PC-9 (cell line): ENCODE data around the gene SEPHS2. TPM values are rescaled to one million over a fixed set of nuclear protein-coding genes. Genes with fewer than 3 reads are reported as not detected.

Experiments
- BruUV-seq: library from RNA; stranded (reverse); fragments of 400-500 nt; replicated peaks from 2 replicates; lab custom pipeline; 2021; lab: Mats Ljungman, UMichigan
- CTCF ChIA-PET: fragments of 300-600 bp; sonication (Branson Sonifier 250); formaldehyde crosslinking; loops from one replicate; lab custom pipeline; 2022; ENCODE audit warnings: antibody characterized with exemption; lab: Charles Lee
- POLR2A ChIA-PET: fragments of 300-600 bp; sonication (Branson Sonifier 250); formaldehyde crosslinking; loops from one replicate; lab custom pipeline; 2022; ENCODE audit warnings: antibody characterized with exemption; ENCODE audit not compliant: unreplicated experiment; lab: Charles Lee
- DNase-seq, 2 experiments: peaks; one replicate each; pipeline versions ENCODE4 v3.0.0 to v3.0.0-alpha.2; 2015 to 2022; ENCODE audit warnings: mixed read lengths in 1 of 2
- H2AFZ ChIP-seq: fragments of 200-600 bp; sonication (generic); 2 replicates; pipeline ENCODE4 v1.8.1; 2017; ENCODE audit warnings: antibody characterized with exemption
- H3F3A ChIP-seq: fragments of 200-600 bp; sonication (generic); 2 replicates; pipeline ENCODE4 v1.8.1; 2017; ENCODE audit warnings: antibody characterized with exemption, mild to moderate bottlenecking, low read depth; ENCODE audit not compliant: insufficient read depth
- H3K27ac ChIP-seq: fragments of 200-600 bp; sonication (generic); 2 replicates; pipeline ENCODE4 v1.6.1; 2016; ENCODE audit warnings: mixed run types
- H3K27me3 ChIP-seq: fragments of 200-600 bp; sonication (generic); 2 replicates; pipeline ENCODE4 v1.6.1; 2016; ENCODE audit warnings: low read depth, mixed run types; ENCODE audit not compliant: insufficient read depth
- H3K36me3 ChIP-seq: fragments of 200-600 bp; sonication (generic); 2 replicates; pipeline ENCODE4 v1.6.1; 2016; ENCODE audit warnings: low read depth, mixed run types
- H3K4me1 ChIP-seq: fragments of 200-600 bp; sonication (generic); replicated peaks from 2 replicates; pipeline ENCODE4 v1.6.1; 2016; ENCODE audit warnings: mixed run types; ENCODE audit not compliant: insufficient read depth
- H3K4me2 ChIP-seq: fragments of 200-600 bp; sonication (generic); 2 replicates; pipeline ENCODE4 v1.6.1; 2017; ENCODE audit warnings: mixed run types
- H3K4me3 ChIP-seq: fragments of 200-600 bp; sonication (generic); 2 replicates; pipeline ENCODE4 v1.6.1; 2016; ENCODE audit warnings: mixed run types
- H3K79me2 ChIP-seq: fragments of 200-600 bp; sonication (generic); 2 replicates; pipeline ENCODE4 v1.6.1; 2017; ENCODE audit warnings: low read depth, mixed run types
- H3K9me2 ChIP-seq: fragments of 200-600 bp; sonication (generic); 2 replicates; pipeline ENCODE4 v1.8.1; 2017; ENCODE audit warnings: mild to moderate bottlenecking; ENCODE audit not compliant: insufficient read depth
- H3K9me3 ChIP-seq: fragments of 200-600 bp; sonication (generic); 2 replicates; pipeline ENCODE4 v1.8.1; 2016; ENCODE audit warnings: low read depth; ENCODE audit not compliant: insufficient read depth
- H4K20me1 ChIP-seq: fragments of 200-600 bp; sonication (generic); 2 replicates; pipeline ENCODE4 v1.8.1; 2017; ENCODE audit not compliant: insufficient read depth
- CTCF ChIP-seq: fragments of 200-600 bp; sonication (generic); conservative IDR thresholded peaks from 2 replicates; pipeline ENCODE4 v1.6.1; 2017; ENCODE audit warnings: mixed run types, antibody characterized with exemption, mild to moderate bottlenecking, moderate library complexity
- EZH2 ChIP-seq: fragments of 200-600 bp; sonication (generic); IDR thresholded peaks from 2 replicates; pipeline ENCODE4 v1.8.0; 2017; ENCODE audit warnings: antibody characterized with exemption, low read depth
- intact Hi-C: fragments of 100-400 bp; cut with micrococcal nuclease; formaldehyde crosslinking; loops from one replicate; pipeline ENCODE4 v1.10.0; 2022; ENCODE audit not compliant: unreplicated experiment
- total RNA-seq: library from RNA; stranded (reverse); gene quantifications from 2 replicates; pipeline ENCODE4 v1.2.3, GENCODE V29; 2021

SEPHS2 gene
- total RNA-seq, 1 experiment from 2014 or later = 67.2 TPM

GRCh38 chr16:30444231-30445148 lies 1.2 kb downstream of the SEPHS2 start:
- H3K27me3 ChIP-seq = no peaks in the 10 kb centered on the region
- H3K9me2 ChIP-seq = no peaks in the 10 kb centered on the region
- H3K36me3 ChIP-seq = 0 out of 2 replicates have a peak, but pooled peaks cover 10% of the 10 kb centered on the region
- H3K4me3 ChIP-seq = peak overlapping the region; percentile 73
- H3K4me2 ChIP-seq = peak overlapping the region; percentile 87
- peaks cover 26% of the 10 kb centered on the region for H3F3A ChIP-seq
- BruUV-seq = no TSS peak
- 0 out of 2 replicates have a peak overlapping the region, but pooled peaks have one; percentile 62 for H3K27ac ChIP-seq
- H3K4me1 ChIP-seq = peaks cover 26% of the 10 kb centered on the region
- intact Hi-C loops = loop anchor here (1.0 kb wide), 2 partner anchors 83 to 190 kb away; no protein-coding TSS in a partner anchor
- no peak for DNase-seq
- peaks cover 24% of the 10 kb centered on the region for H3K79me2 ChIP-seq
- H4K20me1 ChIP-seq = peaks cover 10% of the 10 kb centered on the region
- ChIA-PET CTCF (interaction anchor here (1.2 to 1.5 kb wide), 2 partner anchors 15 to 47 kb away, joined by 4 to 5 read pairs; partner anchors contain the start of gene DCTPP1), POLR2A (interaction anchor here (0.6 to 1.0 kb wide), 3 partner anchors 15 to 392 kb away, joined by 3 to 4 read pairs (median 3); partner anchors contain the start of gene DCTPP1)
- TF ChIP-seq CTCF (no peak), EZH2 (no peak)
- H2AFZ ChIP-seq = peak overlapping the region; percentile 92
- H3K9me3 ChIP-seq = no peaks in the 10 kb centered on the region; the same call in 1 of the 2 replicates

GRCh38 chr16:30443631-30444030 lies 2.0 kb downstream of the SEPHS2 start:
- no peaks in the 10 kb centered on the region for H3K27me3 ChIP-seq
- no peak overlapping the region for H3K27ac ChIP-seq
- ChIA-PET POLR2A (interaction anchor here (0.5 to 0.7 kb wide), 2 partner anchors 53 to 300 kb away, joined by 3 to 4 read pairs; no protein-coding TSS in a partner anchor), CTCF (no interaction called here)
- 0 out of 2 replicates have a peak, but pooled peaks cover 10% of the 10 kb centered on the region for H3K36me3 ChIP-seq
- no TSS peak for BruUV-seq
- intact Hi-C loops = no loop called here
- H3K9me2 ChIP-seq = no peaks in the 10 kb centered on the region
- peaks cover 10% of the 10 kb centered on the region for H4K20me1 ChIP-seq
- peak overlapping the region; percentile 87 for H3K4me2 ChIP-seq
- no peak overlapping the region for H2AFZ ChIP-seq
- peaks cover 26% of the 10 kb centered on the region for H3K4me1 ChIP-seq
- peaks cover 26% of the 10 kb centered on the region for H3F3A ChIP-seq
- no peak for TF ChIP-seq EZH2
- TF ChIP-seq CTCF = no peak
- H3K9me3 ChIP-seq = no peaks in the 10 kb centered on the region; the same call in 1 of the 2 replicates
- H3K79me2 ChIP-seq = peaks cover 24% of the 10 kb centered on the region
- DNase-seq = no peak
- 0 out of 2 replicates have a peak overlapping the region, but pooled peaks have one; percentile 73 for H3K4me3 ChIP-seq

GRCh38 chr16:30439720-30440348 lies 5.8 kb downstream of the SEPHS2 start:
- ChIA-PET POLR2A (no interaction called here), CTCF (no interaction called here)
- 0 out of 2 replicates have a peak, but pooled peaks cover 10% of the 10 kb centered on the region for H3K36me3 ChIP-seq
- TF ChIP-seq CTCF (no peak), EZH2 (no peak)
- peaks cover 19% of the 10 kb centered on the region for H3K4me1 ChIP-seq
- H3K4me2 ChIP-seq = no peak overlapping the region
- no peak overlapping the region for H2AFZ ChIP-seq
- intact Hi-C loops = no loop called here
- no peak overlapping the region for H3K4me3 ChIP-seq
- peaks cover 31% of the 10 kb centered on the region for H3F3A ChIP-seq
- peaks cover 10% of the 10 kb centered on the region for H4K20me1 ChIP-seq
- no peaks in the 10 kb centered on the region; the same call in 1 of the 2 replicates for H3K9me3 ChIP-seq
- no peak for DNase-seq
- no peaks in the 10 kb centered on the region for H3K27me3 ChIP-seq
- no peaks in the 10 kb centered on the region for H3K9me2 ChIP-seq
- no peak overlapping the region for H3K27ac ChIP-seq
- H3K79me2 ChIP-seq = peaks cover 17% of the 10 kb centered on the region
- no TSS peak for BruUV-seq
